HG03469 (cell line): ENCODE results near the gene VGF.

Source experiments
- ATAC-seq: cut with Tn5 transposase; IDR thresholded peaks from one replicate; pipeline ENCODE4 v1.9.1; 2021; ENCODE audit warnings: mild to moderate bottlenecking, moderate library complexity, moderate number of reproducible peaks; ENCODE audit not compliant: unreplicated experiment

The VGF gene

GRCh38 chr7:101186194-101186593, 20.8 kb upstream of the VGF start:
- no peak for ATAC-seq

GRCh38 chr7:101185258-101185839, 20.0 kb upstream of the VGF start:
- no peak for ATAC-seq

- ATAC-seq, result no peak
Measured at GRCh38 chr7:101180130-101180755, 14.9 kb upstream of the VGF start, which contains the start of gene NAT16. NAT16 (minus strand) TSS chr7:101180293; CDS start chr7:101174807, 5,486 bp downstream.

GRCh38 chr7:101179713-101180112, 14.3 kb upstream of the VGF start:
- ATAC-seq, result no peak

- no peak for ATAC-seq
Measured at GRCh38 chr7:101179117-101179516, 13.7 kb upstream of the VGF start.

GRCh38 chr7:101177644-101178043, 12.3 kb upstream of the VGF start:
- ATAC-seq, result no peak

- ATAC-seq, result no peak
Measured at GRCh38 chr7:101175664-101176063, 10.3 kb upstream of the VGF start.

GRCh38 chr7:101174322-101174854, 9.0 kb upstream of the VGF start:
- ATAC-seq, result no peak

- ATAC-seq, result no peak
Measured at GRCh38 chr7:101173752-101174244, 8.4 kb upstream of the VGF start.

GRCh38 chr7:101172854-101173751, 7.7 kb upstream of the VGF start:
- ATAC-seq, result no peak

- no peak for ATAC-seq
Measured at GRCh38 chr7:101172005-101172853, 6.9 kb upstream of the VGF start.

GRCh38 chr7:101171442-101171837, 6.1 kb upstream of the VGF start:
- no peak for ATAC-seq

- ATAC-seq, result no peak
Measured at GRCh38 chr7:101170617-101171441, 5.5 kb upstream of the VGF start.

GRCh38 chr7:101169838-101170551, 4.6 kb upstream of the VGF start:
- no peak for ATAC-seq

GRCh38 chr7:101169110-101169837, 3.9 kb upstream of the VGF start:
- ATAC-seq, result no peak

- ATAC-seq, result no peak
Measured at GRCh38 chr7:101168412-101169049, 3.2 kb upstream of the VGF start.

GRCh38 chr7:101167645-101168411, 2.5 kb upstream of the VGF start:
- ATAC-seq, result no peak
